Activated CD8-positive, alpha-beta memory T cell treated with anti-CD3 and anti-CD28 coated beads, Interleukin-2, amount 50 U/mL, for 1 hour (primary cell): ENCODE data around the gene USP17L25.
"Not testable (repeated sequence)": the region's sequence is repeated elsewhere in the genome, so short reads cannot be mapped to it uniquely, and the experiment has no call there.

Experiments
- DNase-seq: peaks from one replicate; pipeline ENCODE4 v3.0.0-alpha.2; 2020; ENCODE audit errors: extremely low read depth

Gene USP17L25, protein sequence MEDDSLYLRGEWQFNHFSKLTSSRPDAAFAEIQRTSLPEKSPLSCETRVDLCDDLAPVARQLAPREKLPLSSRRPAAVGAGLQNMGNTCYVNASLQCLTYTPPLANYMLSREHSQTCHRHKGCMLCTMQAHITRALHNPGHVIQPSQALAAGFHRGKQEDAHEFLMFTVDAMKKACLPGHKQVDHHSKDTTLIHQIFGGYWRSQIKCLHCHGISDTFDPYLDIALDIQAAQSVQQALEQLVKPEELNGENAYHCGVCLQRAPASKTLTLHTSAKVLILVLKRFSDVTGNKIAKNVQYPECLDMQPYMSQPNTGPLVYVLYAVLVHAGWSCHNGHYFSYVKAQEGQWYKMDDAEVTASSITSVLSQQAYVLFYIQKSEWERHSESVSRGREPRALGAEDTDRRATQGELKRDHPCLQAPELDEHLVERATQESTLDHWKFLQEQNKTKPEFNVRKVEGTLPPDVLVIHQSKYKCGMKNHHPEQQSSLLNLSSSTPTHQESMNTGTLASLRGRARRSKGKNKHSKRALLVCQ

DNA sequence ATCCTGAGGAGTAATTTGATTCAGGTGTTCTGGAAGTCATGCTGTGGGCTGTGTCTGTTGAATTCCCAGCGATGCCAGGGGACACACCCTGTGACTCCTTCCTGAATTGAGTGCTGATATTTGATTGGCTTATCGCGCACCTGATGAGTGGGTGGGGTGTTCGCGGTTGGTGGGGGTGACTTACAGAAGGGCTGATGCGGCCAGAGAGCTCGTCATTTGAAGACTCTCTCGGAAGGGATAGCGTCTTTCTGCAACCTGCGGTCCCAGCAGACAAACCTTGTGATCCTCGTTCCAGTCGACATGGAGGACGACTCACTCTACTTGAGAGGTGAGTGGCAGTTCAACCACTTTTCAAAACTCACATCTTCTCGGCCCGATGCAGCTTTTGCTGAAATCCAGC, at the start of gene USP17L25:
Gene USP17L25 (plus strand): TSS at position 301 of the 400 bp plus-strand sequence. CDS start 0 bp downstream, at position 301.
- DNase-seq, result not testable (repeated sequence)

DNA sequence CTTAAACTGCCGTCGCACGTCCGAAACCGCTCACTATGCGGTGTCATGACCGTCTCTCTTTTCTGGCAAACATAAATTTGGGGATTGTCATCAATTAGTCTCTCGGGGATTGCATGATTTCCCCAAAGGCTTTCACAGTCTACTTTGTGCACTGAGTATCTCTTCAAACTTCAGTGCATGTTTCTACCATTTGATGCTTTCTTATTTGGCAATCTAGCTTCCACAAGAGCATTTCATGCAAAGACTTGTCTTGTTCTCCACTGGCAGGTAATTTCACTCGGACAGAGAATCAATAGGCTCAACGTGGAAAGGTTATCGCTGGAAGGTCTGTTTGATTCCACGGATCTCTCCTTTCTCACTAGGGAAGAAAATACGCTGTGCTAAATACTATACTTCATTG, 5.5 kb upstream of the USP17L25 start:
- DNase-seq, result not testable (repeated sequence)

DNA sequence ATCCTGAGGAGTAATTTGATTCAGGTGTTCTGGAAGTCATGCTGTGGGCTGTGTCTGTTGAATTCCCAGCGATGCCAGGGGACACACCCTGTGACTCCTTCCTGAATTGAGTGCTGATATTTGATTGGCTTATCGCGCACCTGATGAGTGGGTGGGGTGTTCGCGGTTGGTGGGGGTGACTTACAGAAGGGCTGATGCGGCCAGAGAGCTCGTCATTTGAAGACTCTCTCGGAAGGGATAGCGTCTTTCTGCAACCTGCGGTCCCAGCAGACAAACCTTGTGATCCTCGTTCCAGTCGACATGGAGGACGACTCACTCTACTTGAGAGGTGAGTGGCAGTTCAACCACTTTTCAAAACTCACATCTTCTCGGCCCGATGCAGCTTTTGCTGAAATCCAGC, 4.8 kb upstream of the USP17L25 start, which contains the start of gene USP17L24:
Gene USP17L24 (plus strand): TSS at position 301 of the 400 bp plus-strand sequence. CDS start 0 bp downstream, at position 301.
- not testable (repeated sequence) for DNase-seq

DNA sequence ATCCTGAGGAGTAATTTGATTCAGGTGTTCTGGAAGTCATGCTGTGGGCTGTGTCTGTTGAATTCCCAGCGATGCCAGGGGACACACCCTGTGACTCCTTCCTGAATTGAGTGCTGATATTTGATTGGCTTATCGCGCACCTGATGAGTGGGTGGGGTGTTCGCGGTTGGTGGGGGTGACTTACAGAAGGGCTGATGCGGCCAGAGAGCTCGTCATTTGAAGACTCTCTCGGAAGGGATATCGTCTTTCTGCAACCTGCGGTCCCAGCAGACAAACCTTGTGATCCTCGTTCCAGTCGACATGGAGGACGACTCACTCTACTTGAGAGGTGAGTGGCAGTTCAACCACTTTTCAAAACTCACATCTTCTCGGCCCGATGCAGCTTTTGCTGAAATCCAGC, 4.6 kb downstream of the USP17L25 start, which contains the start of gene USP17L26:
Gene USP17L26 (plus strand): TSS at position 301 of the 400 bp plus-strand sequence. CDS start 0 bp downstream, at position 301.
- not testable (repeated sequence) for DNase-seq

DNA sequence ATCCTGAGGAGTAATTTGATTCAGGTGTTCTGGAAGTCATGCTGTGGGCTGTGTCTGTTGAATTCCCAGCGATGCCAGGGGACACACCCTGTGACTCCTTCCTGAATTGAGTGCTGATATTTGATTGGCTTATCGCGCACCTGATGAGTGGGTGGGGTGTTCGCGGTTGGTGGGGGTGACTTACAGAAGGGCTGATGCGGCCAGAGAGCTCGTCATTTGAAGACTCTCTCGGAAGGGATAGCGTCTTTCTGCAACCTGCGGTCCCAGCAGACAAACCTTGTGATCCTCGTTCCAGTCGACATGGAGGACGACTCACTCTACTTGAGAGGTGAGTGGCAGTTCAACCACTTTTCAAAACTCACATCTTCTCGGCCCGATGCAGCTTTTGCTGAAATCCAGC, 9.4 kb downstream of the USP17L25 start, which contains the start of gene USP17L5:
Gene USP17L5 (plus strand): TSS at position 301 of the 400 bp plus-strand sequence. CDS start 0 bp downstream, at position 301.
- DNase-seq, result not testable (repeated sequence)

DNA sequence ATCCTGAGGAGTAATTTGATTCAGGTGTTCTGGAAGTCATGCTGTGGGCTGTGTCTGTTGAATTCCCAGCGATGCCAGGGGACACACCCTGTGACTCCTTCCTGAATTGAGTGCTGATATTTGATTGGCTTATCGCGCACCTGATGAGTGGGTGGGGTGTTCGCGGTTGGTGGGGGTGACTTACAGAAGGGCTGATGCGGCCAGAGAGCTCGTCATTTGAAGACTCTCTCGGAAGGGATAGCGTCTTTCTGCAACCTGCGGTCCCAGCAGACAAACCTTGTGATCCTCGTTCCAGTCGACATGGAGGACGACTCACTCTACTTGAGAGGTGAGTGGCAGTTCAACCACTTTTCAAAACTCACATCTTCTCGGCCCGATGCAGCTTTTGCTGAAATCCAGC, 14.1 kb downstream of the USP17L25 start, which contains the start of gene USP17L27:
Gene USP17L27 (plus strand): TSS at position 301 of the 400 bp plus-strand sequence. CDS start 0 bp downstream, at position 301.
- DNase-seq, result not testable (repeated sequence)

DNA sequence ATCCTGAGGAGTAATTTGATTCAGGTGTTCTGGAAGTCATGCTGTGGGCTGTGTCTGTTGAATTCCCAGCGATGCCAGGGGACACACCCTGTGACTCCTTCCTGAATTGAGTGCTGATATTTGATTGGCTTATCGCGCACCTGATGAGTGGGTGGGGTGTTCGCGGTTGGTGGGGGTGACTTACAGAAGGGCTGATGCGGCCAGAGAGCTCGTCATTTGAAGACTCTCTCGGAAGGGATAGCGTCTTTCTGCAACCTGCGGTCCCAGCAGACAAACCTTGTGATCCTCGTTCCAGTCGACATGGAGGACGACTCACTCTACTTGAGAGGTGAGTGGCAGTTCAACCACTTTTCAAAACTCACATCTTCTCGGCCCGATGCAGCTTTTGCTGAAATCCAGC, 18.9 kb downstream of the USP17L25 start, which contains the start of gene USP17L28:
Gene USP17L28 (plus strand): TSS at position 301 of the 400 bp plus-strand sequence. CDS start 0 bp downstream, at position 301.
- not testable (repeated sequence) for DNase-seq

DNA sequence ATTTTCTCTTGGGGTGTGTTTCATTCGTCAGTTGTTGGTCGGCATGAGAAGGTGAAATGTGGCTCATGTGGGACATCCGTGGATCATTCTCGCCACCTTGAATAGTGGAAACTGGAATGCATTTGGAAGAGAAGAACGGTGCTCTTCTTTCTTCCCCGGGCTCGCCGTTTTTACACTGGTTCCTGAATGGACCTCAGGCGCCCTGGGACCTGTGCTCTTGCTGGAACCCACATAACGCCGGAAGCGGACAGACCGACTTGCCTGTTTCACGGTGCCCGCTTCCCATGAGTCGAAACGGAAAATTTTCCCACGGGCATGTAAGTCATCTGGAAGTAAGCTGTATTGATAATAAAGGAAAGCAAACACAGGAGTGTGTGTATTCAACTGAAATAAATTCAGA, 21.2 kb downstream of the USP17L25 start:
- DNase-seq, result not testable (repeated sequence)

DNA sequence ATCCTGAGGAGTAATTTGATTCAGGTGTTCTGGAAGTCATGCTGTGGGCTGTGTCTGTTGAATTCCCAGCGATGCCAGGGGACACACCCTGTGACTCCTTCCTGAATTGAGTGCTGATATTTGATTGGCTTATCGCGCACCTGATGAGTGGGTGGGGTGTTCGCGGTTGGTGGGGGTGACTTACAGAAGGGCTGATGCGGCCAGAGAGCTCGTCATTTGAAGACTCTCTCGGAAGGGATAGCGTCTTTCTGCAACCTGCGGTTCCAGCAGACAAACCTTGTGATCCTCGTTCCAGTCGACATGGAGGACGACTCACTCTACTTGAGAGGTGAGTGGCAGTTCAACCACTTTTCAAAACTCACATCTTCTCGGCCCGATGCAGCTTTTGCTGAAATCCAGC, 23.6 kb downstream of the USP17L25 start, which contains the start of gene USP17L29:
Gene USP17L29 (plus strand): TSS at position 301 of the 400 bp plus-strand sequence. CDS start 0 bp downstream, at position 301.
- not testable (repeated sequence) for DNase-seq

DNA sequence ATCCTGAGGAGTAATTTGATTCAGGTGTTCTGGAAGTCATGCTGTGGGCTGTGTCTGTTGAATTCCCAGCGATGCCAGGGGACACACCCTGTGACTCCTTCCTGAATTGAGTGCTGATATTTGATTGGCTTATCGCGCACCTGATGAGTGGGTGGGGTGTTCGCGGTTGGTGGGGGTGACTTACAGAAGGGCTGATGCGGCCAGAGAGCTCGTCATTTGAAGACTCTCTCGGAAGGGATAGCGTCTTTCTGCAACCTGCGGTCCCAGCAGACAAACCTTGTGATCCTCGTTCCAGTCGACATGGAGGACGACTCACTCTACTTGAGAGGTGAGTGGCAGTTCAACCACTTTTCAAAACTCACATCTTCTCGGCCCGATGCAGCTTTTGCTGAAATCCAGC, 33.1 kb downstream of the USP17L25 start, which contains the start of gene USP17L30:
Gene USP17L30 (plus strand): TSS at position 301 of the 400 bp plus-strand sequence. CDS start 0 bp downstream, at position 301.
- not testable (repeated sequence) for DNase-seq

DNA sequence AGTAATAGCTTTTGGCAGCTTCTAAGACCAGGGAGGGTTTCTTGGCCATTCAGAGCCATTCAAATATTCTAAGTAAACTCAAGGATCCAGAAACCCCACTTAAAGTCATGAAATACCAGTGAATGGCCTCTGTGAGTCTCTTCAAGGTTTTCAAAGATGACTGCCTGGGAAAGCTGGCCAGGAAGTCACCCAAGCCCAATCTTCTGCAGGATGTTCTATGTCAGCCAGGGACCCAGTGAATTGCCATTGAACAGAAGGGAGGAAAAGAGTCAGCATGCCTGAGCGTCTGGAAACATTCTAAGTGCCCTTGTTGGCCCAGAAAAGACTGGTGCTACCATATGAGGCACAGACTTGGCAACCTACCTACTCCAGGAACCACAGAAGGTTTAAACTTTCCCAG, 50.2 kb downstream of the USP17L25 start:
- DNase-seq, result not testable (repeated sequence)
